ENCODE measurements around the gene HMCN2. TPM values are rescaled to one million over a fixed set of nuclear protein-coding genes. Genes with fewer than 3 reads are reported as not detected.

Gene HMCN2
- total RNA-seq, 1 experiment from 2014 or later: not detected

DNA sequence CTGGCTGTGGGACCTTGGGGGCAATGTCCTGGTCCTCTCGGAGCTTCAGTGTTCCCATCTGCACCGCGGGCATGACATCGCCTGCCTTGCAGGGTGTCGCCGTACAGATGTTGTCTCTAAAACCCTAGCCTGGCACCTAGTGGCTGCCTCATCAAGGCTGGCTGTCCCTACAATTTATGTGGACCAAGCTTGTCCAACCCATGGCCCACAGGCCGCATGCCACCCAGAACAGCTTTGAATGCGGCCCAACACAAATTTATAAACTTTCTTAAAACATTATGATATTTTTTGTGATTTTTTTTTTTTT lies 160.9 kb downstream of the HMCN2 start:
- BruUV-seq (replicated peaks): no TSS peak
- TF ChIP-seq, protein P1, sequence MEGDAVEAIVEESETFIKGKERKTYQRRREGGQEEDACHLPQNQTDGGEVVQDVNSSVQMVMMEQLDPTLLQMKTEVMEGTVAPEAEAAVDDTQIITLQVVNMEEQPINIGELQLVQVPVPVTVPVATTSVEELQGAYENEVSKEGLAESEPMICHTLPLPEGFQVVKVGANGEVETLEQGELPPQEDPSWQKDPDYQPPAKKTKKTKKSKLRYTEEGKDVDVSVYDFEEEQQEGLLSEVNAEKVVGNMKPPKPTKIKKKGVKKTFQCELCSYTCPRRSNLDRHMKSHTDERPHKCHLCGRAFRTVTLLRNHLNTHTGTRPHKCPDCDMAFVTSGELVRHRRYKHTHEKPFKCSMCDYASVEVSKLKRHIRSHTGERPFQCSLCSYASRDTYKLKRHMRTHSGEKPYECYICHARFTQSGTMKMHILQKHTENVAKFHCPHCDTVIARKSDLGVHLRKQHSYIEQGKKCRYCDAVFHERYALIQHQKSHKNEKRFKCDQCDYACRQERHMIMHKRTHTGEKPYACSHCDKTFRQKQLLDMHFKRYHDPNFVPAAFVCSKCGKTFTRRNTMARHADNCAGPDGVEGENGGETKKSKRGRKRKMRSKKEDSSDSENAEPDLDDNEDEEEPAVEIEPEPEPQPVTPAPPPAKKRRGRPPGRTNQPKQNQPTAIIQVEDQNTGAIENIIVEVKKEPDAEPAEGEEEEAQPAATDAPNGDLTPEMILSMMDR (IDR thresholded peaks at IDR 0.05; ENCODE audit: unreplicated experiment): no peak
- Mint-ChIP-seq H3K9me3 (ENCODE audit: unreplicated experiment) (peaks cover 7% of the 10 kb centered on the region), H3K4me1 (ENCODE audit: insufficient read depth, unreplicated experiment) (peaks cover 8% of the 10 kb centered on the region), H3K27me3 (ENCODE audit: insufficient read depth, unreplicated experiment) (no peaks in the 10 kb centered on the region), H3K36me3 (ENCODE audit: insufficient read depth, unreplicated experiment) (peaks cover 5% of the 10 kb centered on the region), H3K4me3 (ENCODE audit: unreplicated experiment) (no peak overlapping the region), H3K27ac (ENCODE audit: low read depth, unreplicated experiment) (peak overlapping the region; percentile 62)
- intact Hi-C loops (cut with micrococcal nuclease): no loop called here
- CTCF ChIA-PET: interaction anchor here (1.0 to 2.3 kb wide), 2 partner anchors 190 to 256 kb away, joined by 3 to 8 read pairs; no protein-coding TSS in a partner anchor
- POLR2A ChIA-PET: interaction anchor here (1.0 to 2.4 kb wide), 5 partner anchors 10 to 267 kb away, joined by 3 to 12 read pairs (median 6); partner anchors contain the start of gene EXOSC2
- no peak for DNase-seq (ENCODE audit: unreplicated experiment)

DNA sequence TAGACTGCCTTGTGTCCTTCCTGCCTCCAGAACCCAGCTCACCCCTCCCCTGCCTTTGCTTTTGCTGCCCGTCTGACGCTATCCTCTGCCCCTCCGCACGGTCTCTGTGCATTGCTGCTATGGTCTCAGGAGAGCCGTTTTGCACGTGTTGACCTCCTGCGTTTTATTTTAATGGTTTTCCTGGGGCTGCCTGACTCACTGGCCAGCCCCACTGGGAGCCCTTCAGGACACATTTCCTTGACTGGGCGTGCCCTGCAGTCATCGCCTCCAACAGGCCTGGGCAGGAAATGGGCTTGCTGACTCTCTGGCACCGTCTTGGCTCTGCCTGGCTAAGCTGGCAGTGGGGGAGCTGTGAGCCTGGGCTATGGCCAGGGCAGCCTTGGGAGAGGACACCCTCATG lies 161.3 kb downstream of the HMCN2 start:
- H3K36me3 Mint-ChIP-seq (ENCODE audit: insufficient read depth, unreplicated experiment): peaks cover 5% of the 10 kb centered on the region
- CTCF ChIA-PET: interaction anchor here (1.0 to 2.3 kb wide), 3 partner anchors 183 to 255 kb away, joined by 3 to 8 read pairs (median 3); no protein-coding TSS in a partner anchor
- BruUV-seq (replicated peaks): no TSS peak
- DNase-seq (ENCODE audit: unreplicated experiment): peak; percentile 96
- TF ChIP-seq, protein P1 (IDR thresholded peaks at IDR 0.05; ENCODE audit: unreplicated experiment): no peak
- POLR2A ChIA-PET: interaction anchor here (1.0 to 2.4 kb wide), 7 partner anchors 10 to 266 kb away, joined by 3 to 12 read pairs (median 6); partner anchors contain the start of gene EXOSC2
- H3K27ac Mint-ChIP-seq (ENCODE audit: low read depth, unreplicated experiment): peak overlapping the region; percentile 62
- no peak overlapping the region for H3K4me3 Mint-ChIP-seq (ENCODE audit: unreplicated experiment)
- peaks cover 7% of the 10 kb centered on the region for H3K9me3 Mint-ChIP-seq (ENCODE audit: unreplicated experiment)
- no peaks in the 10 kb centered on the region for H3K27me3 Mint-ChIP-seq (ENCODE audit: insufficient read depth, unreplicated experiment)
- H3K4me1 Mint-ChIP-seq (ENCODE audit: insufficient read depth, unreplicated experiment): peaks cover 8% of the 10 kb centered on the region
- intact Hi-C loops (cut with micrococcal nuclease): no loop called here

- POLR2A ChIA-PET: interaction anchor here (0.6 to 2.4 kb wide), 8 partner anchors 9 to 291 kb away, joined by 3 to 12 read pairs (median 6); partner anchors contain the start of gene EXOSC2
- H3K27ac Mint-ChIP-seq (ENCODE audit: low read depth, unreplicated experiment): peak overlapping the region; percentile 62
- no TSS peak for BruUV-seq (replicated peaks)
Measured at GRCh38 chr9:130427326-130427725, 161.8 kb downstream of the HMCN2 start.

GRCh38 chr9:130428086-130428665 lies 162.6 kb downstream of the HMCN2 start:
- CTCF ChIA-PET: interaction anchor here (0.6 to 1.0 kb wide), 6 partner anchors 9 to 282 kb away, joined by 3 read pairs; no protein-coding TSS in a partner anchor
- peaks cover 16% of the 10 kb centered on the region for H3K4me1 Mint-ChIP-seq (ENCODE audit: insufficient read depth, unreplicated experiment)
- TF ChIP-seq, protein P1 (IDR thresholded peaks at IDR 0.05; ENCODE audit: unreplicated experiment): no peak
- H3K27me3 Mint-ChIP-seq (ENCODE audit: insufficient read depth, unreplicated experiment): no peaks in the 10 kb centered on the region
- H3K9me3 Mint-ChIP-seq (ENCODE audit: unreplicated experiment): peaks cover 7% of the 10 kb centered on the region
- H3K36me3 Mint-ChIP-seq (ENCODE audit: insufficient read depth, unreplicated experiment): peaks cover 5% of the 10 kb centered on the region
- DNase-seq (ENCODE audit: unreplicated experiment): no peak
- H3K27ac Mint-ChIP-seq (ENCODE audit: low read depth, unreplicated experiment): no peak overlapping the region
- no peak overlapping the region for H3K4me3 Mint-ChIP-seq (ENCODE audit: unreplicated experiment)
- no TSS peak for BruUV-seq (replicated peaks)
- POLR2A ChIA-PET: interaction anchor here (1.7 to 2.4 kb wide), 2 partner anchors 18 to 262 kb away, joined by 6 to 12 read pairs; no protein-coding TSS in a partner anchor
- intact Hi-C loops (cut with micrococcal nuclease): no loop called here

More at GRCh38 chr9:130427326-130427725, 161.8 kb downstream of the HMCN2 start:
- Mint-ChIP-seq H3K4me1 (ENCODE audit: insufficient read depth, unreplicated experiment) (peaks cover 11% of the 10 kb centered on the region), H3K9me3 (ENCODE audit: unreplicated experiment) (peaks cover 7% of the 10 kb centered on the region), H3K4me3 (ENCODE audit: unreplicated experiment) (no peak overlapping the region), H3K36me3 (ENCODE audit: insufficient read depth, unreplicated experiment) (peaks cover 5% of the 10 kb centered on the region), H3K27me3 (ENCODE audit: insufficient read depth, unreplicated experiment) (no peaks in the 10 kb centered on the region)
- CTCF ChIA-PET: interaction anchor here (0.6 to 2.3 kb wide), 5 partner anchors 10 to 283 kb away, joined by 3 to 8 read pairs (median 3); no protein-coding TSS in a partner anchor
- TF ChIP-seq, protein P1 (IDR thresholded peaks at IDR 0.05; ENCODE audit: unreplicated experiment): no peak
- DNase-seq (ENCODE audit: unreplicated experiment): no peak
- intact Hi-C loops (cut with micrococcal nuclease): no loop called here
